Measurements from ENCODE around the gene TIMM29.

TIMM29 gene

GRCh38 chr19:10966809-10967208, 38.2 kb downstream of the TIMM29 start:
- H3K36me3 ChIP-seq (replicated peaks; ENCODE audit: insufficient read depth, low read length): no peaks in the 10 kb centered on the region
- H3K9ac ChIP-seq (ENCODE audit: low read length): no peak overlapping the region
- H3F3A ChIP-seq (ENCODE audit: insufficient read depth, low read length): peaks cover 21% of the 10 kb centered on the region
- H3K4me2 ChIP-seq (ENCODE audit: low read depth, low read length): no peak overlapping the region
- H2AFZ ChIP-seq (ENCODE audit: low read length): no peak overlapping the region
- TF ChIP-seq EZH2phosphoT487 (IDR thresholded peaks at IDR 0.05; ENCODE audit: low read length): no peak
- DNase-seq: no peak
- no peaks in the 10 kb centered on the region for H3K9me2 ChIP-seq (replicated peaks; ENCODE audit: insufficient read depth, low read length)
- peaks cover 16% of the 10 kb centered on the region for H3K4me1 ChIP-seq (ENCODE audit: low read length)
- H3K79me2 ChIP-seq (ENCODE audit: low read length): peaks cover 96% of the 10 kb centered on the region
- H3K4me3 ChIP-seq (ENCODE audit: low read length): no peak overlapping the region
- no peaks in the 10 kb centered on the region for H3K27me3 ChIP-seq (replicated peaks; ENCODE audit: insufficient read depth, low read length)
- H4K20me1 ChIP-seq (ENCODE audit: insufficient read depth, low read length): peaks cover 18% of the 10 kb centered on the region; the same call in 1 of the 2 replicates
- no peak overlapping the region for H3K27ac ChIP-seq (ENCODE audit: low read length)
- no peaks in the 10 kb centered on the region for H3K9me3 ChIP-seq (replicated peaks; ENCODE audit: insufficient read depth, low read length)

GRCh38 chr19:10968527-10969135, 40.0 kb downstream of the TIMM29 start:
- Histone ChIP-seq H3K4me3 (ENCODE audit: low read length) (no peak overlapping the region), H3K9me3 (replicated peaks; ENCODE audit: insufficient read depth, low read length) (no peaks in the 10 kb centered on the region), H3K9me2 (replicated peaks; ENCODE audit: insufficient read depth, low read length) (no peaks in the 10 kb centered on the region), H3K27me3 (replicated peaks; ENCODE audit: insufficient read depth, low read length) (no peaks in the 10 kb centered on the region), H3K4me1 (ENCODE audit: low read length) (peaks cover 4% of the 10 kb centered on the region), H3F3A (ENCODE audit: insufficient read depth, low read length) (peaks cover 5% of the 10 kb centered on the region), H2AFZ (ENCODE audit: low read length) (no peak overlapping the region), H3K27ac (ENCODE audit: low read length) (no peak overlapping the region), H3K36me3 (replicated peaks; ENCODE audit: insufficient read depth, low read length) (no peaks in the 10 kb centered on the region), H3K9ac (ENCODE audit: low read length) (no peak overlapping the region), H3K79me2 (ENCODE audit: low read length) (peaks cover 96% of the 10 kb centered on the region), H4K20me1 (ENCODE audit: insufficient read depth, low read length) (peaks cover 18% of the 10 kb centered on the region; the same call in 1 of the 2 replicates), H3K4me2 (ENCODE audit: low read depth, low read length) (no peak overlapping the region)
- TF ChIP-seq, protein P1, sequence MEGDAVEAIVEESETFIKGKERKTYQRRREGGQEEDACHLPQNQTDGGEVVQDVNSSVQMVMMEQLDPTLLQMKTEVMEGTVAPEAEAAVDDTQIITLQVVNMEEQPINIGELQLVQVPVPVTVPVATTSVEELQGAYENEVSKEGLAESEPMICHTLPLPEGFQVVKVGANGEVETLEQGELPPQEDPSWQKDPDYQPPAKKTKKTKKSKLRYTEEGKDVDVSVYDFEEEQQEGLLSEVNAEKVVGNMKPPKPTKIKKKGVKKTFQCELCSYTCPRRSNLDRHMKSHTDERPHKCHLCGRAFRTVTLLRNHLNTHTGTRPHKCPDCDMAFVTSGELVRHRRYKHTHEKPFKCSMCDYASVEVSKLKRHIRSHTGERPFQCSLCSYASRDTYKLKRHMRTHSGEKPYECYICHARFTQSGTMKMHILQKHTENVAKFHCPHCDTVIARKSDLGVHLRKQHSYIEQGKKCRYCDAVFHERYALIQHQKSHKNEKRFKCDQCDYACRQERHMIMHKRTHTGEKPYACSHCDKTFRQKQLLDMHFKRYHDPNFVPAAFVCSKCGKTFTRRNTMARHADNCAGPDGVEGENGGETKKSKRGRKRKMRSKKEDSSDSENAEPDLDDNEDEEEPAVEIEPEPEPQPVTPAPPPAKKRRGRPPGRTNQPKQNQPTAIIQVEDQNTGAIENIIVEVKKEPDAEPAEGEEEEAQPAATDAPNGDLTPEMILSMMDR (IDR thresholded peaks at IDR 0.05; ENCODE audit: low read length): no peak
- no peak for TF ChIP-seq EZH2phosphoT487 (IDR thresholded peaks at IDR 0.05; ENCODE audit: low read length)
- TF ChIP-seq EZH2 (optimal IDR thresholded peaks at IDR 0.05; ENCODE audit: low read depth, low read length): no peak
- DNase-seq: no peak

GRCh38 chr19:10971107-10971726, 42.6 kb downstream of the TIMM29 start:
- Histone ChIP-seq H3K36me3 (replicated peaks; ENCODE audit: insufficient read depth, low read length) (no peaks in the 10 kb centered on the region), H2AFZ (ENCODE audit: low read length) (no peak overlapping the region), H3K9ac (ENCODE audit: low read length) (no peak overlapping the region), H3K27ac (ENCODE audit: low read length) (no peak overlapping the region), H3K4me1 (ENCODE audit: low read length) (no peaks in the 10 kb centered on the region), H3K27me3 (replicated peaks; ENCODE audit: insufficient read depth, low read length) (no peaks in the 10 kb centered on the region), H3K79me2 (ENCODE audit: low read length) (peaks cover 95% of the 10 kb centered on the region), H3K4me3 (ENCODE audit: low read length) (no peak overlapping the region), H4K20me1 (ENCODE audit: insufficient read depth, low read length) (peaks cover 18% of the 10 kb centered on the region; the same call in 1 of the 2 replicates), H3K9me2 (replicated peaks; ENCODE audit: insufficient read depth, low read length) (no peaks in the 10 kb centered on the region), H3K4me2 (ENCODE audit: low read depth, low read length) (no peak overlapping the region), H3K9me3 (replicated peaks; ENCODE audit: insufficient read depth, low read length) (no peaks in the 10 kb centered on the region), H3F3A (ENCODE audit: insufficient read depth, low read length) (no peaks in the 10 kb centered on the region)
- TF ChIP-seq EZH2phosphoT487 (IDR thresholded peaks at IDR 0.05; ENCODE audit: low read length): no peak
- TF ChIP-seq EZH2 (optimal IDR thresholded peaks at IDR 0.05; ENCODE audit: low read depth, low read length): no peak
- TF ChIP-seq, protein P1 (IDR thresholded peaks at IDR 0.05; ENCODE audit: low read length): no peak
- DNase-seq: no peak
